ENCODE measurements around the gene CARD11.

The CARD11 gene

DNA sequence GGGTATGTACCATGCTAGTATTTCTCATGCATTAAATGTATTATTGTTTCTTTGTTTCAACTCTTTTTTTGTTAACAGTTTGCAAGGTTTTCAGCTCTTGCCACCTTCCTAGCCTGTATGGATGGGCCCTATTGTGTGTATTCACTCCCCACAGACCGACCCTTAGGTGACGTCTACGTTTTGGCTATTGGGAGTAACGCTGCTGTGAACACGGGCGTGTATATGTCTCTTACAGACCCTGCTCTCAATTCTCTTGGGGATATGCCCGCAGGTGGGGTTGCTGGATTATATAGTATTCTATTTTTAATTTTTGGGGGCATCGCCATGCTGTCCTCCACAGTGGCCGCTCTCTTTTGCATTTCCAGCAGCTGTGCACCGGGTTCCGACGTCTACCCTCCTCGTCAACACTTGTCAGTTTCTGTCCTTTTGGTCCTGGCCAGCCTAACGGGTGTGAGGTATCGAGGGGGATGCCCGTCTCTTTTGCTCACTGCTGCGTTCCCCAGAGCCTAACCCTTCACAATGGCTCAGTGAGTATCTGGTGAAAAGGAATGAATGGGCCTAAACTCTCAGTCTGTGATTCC lies 135.5 kb downstream of the CARD11 start:
- TF ChIP-seq, protein P1, sequence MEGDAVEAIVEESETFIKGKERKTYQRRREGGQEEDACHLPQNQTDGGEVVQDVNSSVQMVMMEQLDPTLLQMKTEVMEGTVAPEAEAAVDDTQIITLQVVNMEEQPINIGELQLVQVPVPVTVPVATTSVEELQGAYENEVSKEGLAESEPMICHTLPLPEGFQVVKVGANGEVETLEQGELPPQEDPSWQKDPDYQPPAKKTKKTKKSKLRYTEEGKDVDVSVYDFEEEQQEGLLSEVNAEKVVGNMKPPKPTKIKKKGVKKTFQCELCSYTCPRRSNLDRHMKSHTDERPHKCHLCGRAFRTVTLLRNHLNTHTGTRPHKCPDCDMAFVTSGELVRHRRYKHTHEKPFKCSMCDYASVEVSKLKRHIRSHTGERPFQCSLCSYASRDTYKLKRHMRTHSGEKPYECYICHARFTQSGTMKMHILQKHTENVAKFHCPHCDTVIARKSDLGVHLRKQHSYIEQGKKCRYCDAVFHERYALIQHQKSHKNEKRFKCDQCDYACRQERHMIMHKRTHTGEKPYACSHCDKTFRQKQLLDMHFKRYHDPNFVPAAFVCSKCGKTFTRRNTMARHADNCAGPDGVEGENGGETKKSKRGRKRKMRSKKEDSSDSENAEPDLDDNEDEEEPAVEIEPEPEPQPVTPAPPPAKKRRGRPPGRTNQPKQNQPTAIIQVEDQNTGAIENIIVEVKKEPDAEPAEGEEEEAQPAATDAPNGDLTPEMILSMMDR (IDR thresholded peaks at IDR 0.05), result no peak

GRCh38 chr7:2906197-2906931 lies 137.3 kb downstream of the CARD11 start:
- TF ChIP-seq, protein P1 (IDR thresholded peaks at IDR 0.05), result no peak

DNA sequence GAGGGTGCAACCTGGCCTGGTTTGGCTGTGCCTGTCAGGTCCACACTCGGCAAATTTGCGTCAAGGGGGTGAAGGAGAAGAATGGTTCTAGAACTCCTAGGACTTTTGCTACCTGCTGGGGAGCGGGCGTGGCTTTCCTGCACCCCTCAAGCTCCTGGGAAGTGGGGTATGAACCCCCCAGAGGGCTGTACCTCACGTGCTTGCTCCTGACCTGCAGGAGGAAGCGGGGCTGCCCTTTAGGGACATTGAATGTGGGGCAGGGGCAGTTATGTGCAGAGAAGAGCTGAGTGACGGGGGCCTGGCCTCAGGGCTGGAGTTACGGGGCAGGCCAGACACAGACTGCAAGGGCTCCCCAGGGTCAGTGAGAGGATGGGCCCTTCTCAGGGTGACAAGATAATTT lies 138.2 kb downstream of the CARD11 start:
- TF ChIP-seq, protein P1 (IDR thresholded peaks at IDR 0.05), result no peak

DNA sequence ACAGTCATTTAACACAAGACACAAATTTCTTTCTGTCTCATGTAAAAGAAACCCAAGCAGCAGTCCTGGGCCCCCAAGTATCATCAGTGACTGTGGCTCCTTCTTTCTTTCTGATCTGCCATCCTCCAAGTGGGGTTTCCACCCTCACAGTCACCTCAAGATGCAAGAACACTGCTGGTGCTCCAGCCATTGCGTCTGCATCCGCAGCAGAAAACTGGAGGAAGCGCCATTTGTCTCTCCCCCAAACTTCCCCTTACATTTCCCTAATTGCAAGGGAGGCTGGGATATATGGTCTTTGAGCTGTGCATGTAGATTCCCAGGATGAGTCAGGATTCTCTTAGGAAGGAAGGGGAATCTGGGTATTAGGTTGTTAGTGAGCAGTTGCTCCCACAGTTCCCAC lies 138.6 kb downstream of the CARD11 start:
- TF ChIP-seq, protein P1 (IDR thresholded peaks at IDR 0.05), result no peak

GRCh38 chr7:2904202-2904601 lies 139.5 kb downstream of the CARD11 start:
- TF ChIP-seq, protein P1 (IDR thresholded peaks at IDR 0.05), result no peak

DNA sequence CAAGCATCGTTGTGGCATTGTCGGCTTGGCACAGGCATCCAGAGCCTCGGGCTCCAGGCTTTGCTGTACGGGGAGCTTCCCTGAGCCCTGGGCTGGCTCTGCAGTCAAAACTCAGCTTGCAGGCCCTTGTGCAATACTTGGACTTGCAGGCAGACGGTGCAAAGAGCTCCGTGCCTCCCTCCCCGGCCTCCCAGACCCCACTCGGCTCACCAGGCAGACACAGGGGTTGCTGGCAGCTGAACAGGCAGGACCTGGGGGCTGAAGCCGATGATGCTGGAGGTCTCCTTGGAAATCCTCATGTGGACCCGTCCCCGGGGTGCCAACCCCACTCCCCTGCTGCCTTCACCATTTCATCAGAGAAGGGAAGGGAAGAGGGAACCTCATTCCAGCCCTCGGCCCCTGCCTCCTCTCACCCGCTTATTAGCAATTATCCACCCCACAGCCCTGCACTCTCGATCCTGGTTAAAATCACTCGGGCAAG lies 139.9 kb downstream of the CARD11 start:
- TF ChIP-seq, protein P1 (IDR thresholded peaks at IDR 0.05), result no peak

DNA sequence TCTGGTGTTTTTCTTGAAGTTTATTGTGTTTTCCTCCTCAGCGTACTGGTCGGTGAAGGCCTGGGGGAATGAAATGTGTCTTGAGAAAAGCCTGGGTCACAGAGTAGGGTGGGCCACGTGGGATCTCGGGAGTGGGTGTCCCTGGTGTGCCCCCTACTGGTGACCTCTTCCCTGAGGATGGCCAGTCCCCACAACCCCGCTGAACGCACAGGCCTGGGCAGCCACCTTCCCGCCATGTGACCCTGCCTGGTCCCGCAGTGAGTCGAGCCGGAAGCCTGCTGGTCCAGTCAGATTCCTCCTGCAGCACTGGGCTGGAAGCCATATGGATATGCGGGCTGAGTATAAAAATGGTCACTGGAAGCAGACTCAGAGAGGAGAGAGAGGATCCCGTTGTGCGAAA lies 146.6 kb downstream of the CARD11 start:
- TF ChIP-seq, protein P1 (IDR thresholded peaks at IDR 0.05), result no peak

Measured in LNCAP (cell line).